Measurements from ENCODE around the gene MFAP3L.
A peak's percentile ranks its signal among the peaks of the same experiment; 100 is the strongest.

Gene MFAP3L

DNA sequence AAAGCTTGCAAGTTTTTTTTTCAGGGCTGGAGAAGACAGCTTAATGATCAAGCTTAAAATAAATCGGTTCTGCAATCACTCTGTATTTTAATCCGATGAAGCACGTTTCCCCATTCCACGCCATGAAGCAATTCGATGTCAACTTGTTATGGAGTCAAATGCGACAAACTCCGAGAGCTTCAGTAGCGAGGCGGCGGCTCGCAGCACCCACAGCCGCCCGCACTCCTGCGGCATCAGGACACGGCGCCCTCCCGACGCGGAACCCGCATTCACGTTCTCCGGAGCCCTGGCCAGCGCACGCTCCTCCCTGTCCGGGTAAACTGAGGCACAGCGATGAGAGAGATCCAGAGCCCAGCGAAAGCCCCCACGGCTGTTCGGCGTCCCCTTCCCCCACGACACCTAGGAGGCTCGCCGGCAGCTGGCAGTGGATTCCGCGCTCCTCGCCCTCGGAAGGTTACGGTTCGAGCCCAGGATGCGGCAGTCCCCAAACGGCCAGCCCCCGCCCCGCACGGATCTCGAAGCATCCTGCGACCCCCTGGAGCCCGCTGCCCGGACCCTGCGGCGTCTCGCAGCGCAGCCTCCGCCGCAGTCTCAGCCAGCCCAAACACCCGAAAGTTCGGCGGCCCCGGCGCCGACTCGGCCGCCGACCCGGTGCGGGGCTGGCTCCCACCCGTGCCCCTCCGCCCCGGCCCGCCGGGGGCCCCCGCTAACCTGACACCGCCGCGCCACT, 507 bp downstream of the MFAP3L start:
- H3K27ac ChIP-seq (replicated peaks; ENCODE audit: low read length): no peak overlapping the region
- H2BK12ac ChIP-seq (ENCODE audit: low read length): no peak overlapping the region
- H3K9ac ChIP-seq (ENCODE audit: low read depth, low read length, poor library complexity): peak overlapping the region; percentile 90
- H4K8ac ChIP-seq (ENCODE audit: low read depth, low read length): no peak overlapping the region
- peak overlapping the region; percentile 66 for H2AK5ac ChIP-seq (ENCODE audit: low read depth, low read length)
- H2BK15ac ChIP-seq (ENCODE audit: low read length): peak overlapping the region; percentile 84
- H2BK5ac ChIP-seq (ENCODE audit: low read length): peak overlapping the region; percentile 71
- peak overlapping the region; percentile 74 for H2BK120ac ChIP-seq (ENCODE audit: low read depth, low read length)
- peak overlapping the region; percentile 100 for H2AFZ ChIP-seq (ENCODE audit: low read length)
- H3K14ac ChIP-seq (ENCODE audit: low read length): peak overlapping the region; percentile 97
- H4K91ac ChIP-seq (ENCODE audit: low read depth, low read length, poor library complexity): no peak overlapping the region
- H3K36me3 ChIP-seq (replicated peaks in 1 of 2; ENCODE audit: control insufficient read depth in 2 of 2, insufficient read depth in 2 of 2, low read length in 2 of 2): no peaks in the 10 kb centered on the region
- H3K23ac ChIP-seq (ENCODE audit: low read depth, low read length, poor library complexity): peak overlapping the region; percentile 87
- peaks cover 0 to 20% (median 7%) of the 10 kb centered on the region in 3 experiments for H3K27me3 ChIP-seq (ENCODE audit: control insufficient read depth in 3 of 3, insufficient read depth in 3 of 3, low read depth in 1 of 3, low read length in 3 of 3)
- H3K79me1 ChIP-seq (ENCODE audit: low read depth, low read length): no peaks in the 10 kb centered on the region
- H3K4me1 ChIP-seq (ENCODE audit: control insufficient read depth in 2 of 2, insufficient read depth in 1 of 2, low read depth in 1 of 2, low read length in 2 of 2): peaks cover 4 to 6% of the 10 kb centered on the region in 2 donors
- H3K4me3 ChIP-seq (ENCODE audit: low read length in 2 of 2): peak overlapping the region; percentile 82 to 88
- H3K18ac ChIP-seq (ENCODE audit: low read length): peak overlapping the region; percentile 94
- DNase-seq (ENCODE audit: low spot score): peak; percentile 15
- peak overlapping the region; percentile 81 for H3K4me2 ChIP-seq (ENCODE audit: insufficient read depth, low read length, poor library complexity, severe bottlenecking)
- no peaks in the 10 kb centered on the region for H3K9me3 ChIP-seq (replicated peaks in 1 of 2; ENCODE audit: control insufficient read depth in 2 of 2, insufficient read depth in 1 of 2, low read depth in 1 of 2, low read length in 2 of 2)
- H3K4ac ChIP-seq (ENCODE audit: low read length): no peak overlapping the region
- no CpG with 5 or more reads among the region's 74 CpGs for WGBS, 2 donors (ENCODE audit: extremely low coverage in 2 of 2, insufficient read length in 2 of 2, insufficient replicate concordance in 1 of 2)

- Histone ChIP-seq H3K4me1 (ENCODE audit: control insufficient read depth in 2 of 2, insufficient read depth in 1 of 2, low read depth in 1 of 2, low read length in 2 of 2) (peaks cover 0 to 1% of the 10 kb centered on the region in 2 donors), H2AFZ (ENCODE audit: low read length) (no peak overlapping the region), H3K4me3 (ENCODE audit: low read length in 2 of 2) (no peak overlapping the region), H3K9ac (ENCODE audit: low read depth, low read length, poor library complexity) (no peak overlapping the region), H2BK15ac (ENCODE audit: low read length) (no peak overlapping the region), H2BK120ac (ENCODE audit: low read depth, low read length) (no peak overlapping the region), H3K4me2 (ENCODE audit: insufficient read depth, low read length, poor library complexity, severe bottlenecking) (no peak overlapping the region), H2BK12ac (ENCODE audit: low read length) (no peak overlapping the region), H3K18ac (ENCODE audit: low read length) (no peak overlapping the region), H3K79me1 (ENCODE audit: low read depth, low read length) (no peaks in the 10 kb centered on the region), H4K91ac (ENCODE audit: low read depth, low read length, poor library complexity) (no peak overlapping the region), H2BK5ac (ENCODE audit: low read length) (no peak overlapping the region), H4K8ac (ENCODE audit: low read depth, low read length) (no peak overlapping the region), H3K36me3 (replicated peaks in 1 of 2; ENCODE audit: control insufficient read depth in 2 of 2, insufficient read depth in 2 of 2, low read length in 2 of 2) (no peaks in the 10 kb centered on the region), H3K27me3 (ENCODE audit: control insufficient read depth in 3 of 3, insufficient read depth in 3 of 3, low read depth in 1 of 3, low read length in 3 of 3) (peaks cover 0 to 14% (median 5%) of the 10 kb centered on the region in 3 experiments), H2AK5ac (ENCODE audit: low read depth, low read length) (no peak overlapping the region), H3K4ac (ENCODE audit: low read length) (no peak overlapping the region), H3K9me3 (replicated peaks in 1 of 2; ENCODE audit: control insufficient read depth in 2 of 2, insufficient read depth in 1 of 2, low read depth in 1 of 2, low read length in 2 of 2) (no peaks in the 10 kb centered on the region), H3K14ac (ENCODE audit: low read length) (no peak overlapping the region), H3K23ac (ENCODE audit: low read depth, low read length, poor library complexity) (no peak overlapping the region), H3K27ac (replicated peaks; ENCODE audit: low read length) (no peak overlapping the region)
- no CpG with 5 or more reads among the region's 2 CpGs for WGBS, 2 donors (ENCODE audit: extremely low coverage in 2 of 2, insufficient read length in 2 of 2, insufficient replicate concordance in 1 of 2)
- DNase-seq (ENCODE audit: low spot score): no peak
These were observed 4.0 kb downstream of the MFAP3L start for GRCh38 chr4:170022211-170022610.

GRCh38 chr4:170017252-170017651, 8.9 kb downstream of the MFAP3L start:
- no peak overlapping the region for H3K23ac ChIP-seq (ENCODE audit: low read depth, low read length, poor library complexity)
- H2AFZ ChIP-seq (ENCODE audit: low read length): no peak overlapping the region
- H2BK12ac ChIP-seq (ENCODE audit: low read length): no peak overlapping the region
- no peak overlapping the region for H2AK5ac ChIP-seq (ENCODE audit: low read depth, low read length)
- no peak for DNase-seq (ENCODE audit: low spot score)
- H3K4me2 ChIP-seq (ENCODE audit: insufficient read depth, low read length, poor library complexity, severe bottlenecking): no peak overlapping the region
- no peak overlapping the region for H2BK5ac ChIP-seq (ENCODE audit: low read length)
- no peak overlapping the region for H3K27ac ChIP-seq (replicated peaks; ENCODE audit: low read length)
- no peak overlapping the region for H3K14ac ChIP-seq (ENCODE audit: low read length)
- no peak overlapping the region for H3K9ac ChIP-seq (ENCODE audit: low read depth, low read length, poor library complexity)
- H4K91ac ChIP-seq (ENCODE audit: low read depth, low read length, poor library complexity): no peak overlapping the region
- H3K18ac ChIP-seq (ENCODE audit: low read length): no peak overlapping the region
- no peaks in the 10 kb centered on the region for H3K27me3 ChIP-seq (ENCODE audit: control insufficient read depth in 3 of 3, insufficient read depth in 3 of 3, low read depth in 1 of 3, low read length in 3 of 3)
- no peak overlapping the region for H4K8ac ChIP-seq (ENCODE audit: low read depth, low read length)
- H3K9me3 ChIP-seq (replicated peaks in 1 of 2; ENCODE audit: control insufficient read depth in 2 of 2, insufficient read depth in 1 of 2, low read depth in 1 of 2, low read length in 2 of 2): no peaks in the 10 kb centered on the region
- H3K79me1 ChIP-seq (ENCODE audit: low read depth, low read length): no peaks in the 10 kb centered on the region
- WGBS, 2 donors (ENCODE audit: extremely low coverage in 2 of 2, insufficient read length in 2 of 2, insufficient replicate concordance in 1 of 2): no CpG with 5 or more reads among the region's 3 CpGs
- H3K36me3 ChIP-seq (replicated peaks in 1 of 2; ENCODE audit: control insufficient read depth in 2 of 2, insufficient read depth in 2 of 2, low read length in 2 of 2): no peaks in the 10 kb centered on the region
- H2BK15ac ChIP-seq (ENCODE audit: low read length): no peak overlapping the region
- no peak overlapping the region for H3K4ac ChIP-seq (ENCODE audit: low read length)
- H3K4me3 ChIP-seq (ENCODE audit: low read length in 2 of 2): no peak overlapping the region
- no peak overlapping the region for H2BK120ac ChIP-seq (ENCODE audit: low read depth, low read length)
- peaks cover 0 to 1% of the 10 kb centered on the region in 2 donors for H3K4me1 ChIP-seq (ENCODE audit: control insufficient read depth in 2 of 2, insufficient read depth in 1 of 2, low read depth in 1 of 2, low read length in 2 of 2)

DNA sequence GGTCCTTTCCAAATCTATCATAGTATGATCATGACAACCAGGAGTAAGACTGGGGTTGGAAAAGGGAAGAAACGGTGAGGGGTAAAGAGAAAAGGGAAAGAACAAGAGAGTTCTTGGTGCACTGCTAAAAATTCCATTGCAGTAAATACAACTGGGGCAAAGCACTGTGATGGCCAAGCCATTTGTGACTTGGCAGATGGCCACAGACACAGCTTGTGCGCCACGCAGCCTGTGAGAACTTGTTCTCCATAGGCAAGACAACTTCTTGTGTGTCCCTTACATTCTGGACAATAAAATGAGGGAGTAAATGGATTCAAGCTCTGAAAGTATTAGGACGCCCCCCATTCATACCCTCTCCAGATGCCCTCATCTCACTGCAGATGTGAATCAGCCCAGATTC, 10.9 kb downstream of the MFAP3L start:
- Histone ChIP-seq H3K4me3 (ENCODE audit: low read length in 2 of 2) (no peak overlapping the region), H3K9ac (ENCODE audit: low read depth, low read length, poor library complexity) (no peak overlapping the region), H2BK15ac (ENCODE audit: low read length) (no peak overlapping the region), H3K4me1 (ENCODE audit: control insufficient read depth in 2 of 2, insufficient read depth in 1 of 2, low read depth in 1 of 2, low read length in 2 of 2) (no peaks in the 10 kb centered on the region), H2BK120ac (ENCODE audit: low read depth, low read length) (no peak overlapping the region), H3K14ac (ENCODE audit: low read length) (no peak overlapping the region), H3K79me1 (ENCODE audit: low read depth, low read length) (no peaks in the 10 kb centered on the region), H2BK5ac (ENCODE audit: low read length) (no peak overlapping the region), H3K4ac (ENCODE audit: low read length) (no peak overlapping the region), H3K27ac (replicated peaks; ENCODE audit: low read length) (no peak overlapping the region), H3K9me3 (replicated peaks in 1 of 2; ENCODE audit: control insufficient read depth in 2 of 2, insufficient read depth in 1 of 2, low read depth in 1 of 2, low read length in 2 of 2) (no peaks in the 10 kb centered on the region), H3K36me3 (replicated peaks in 1 of 2; ENCODE audit: control insufficient read depth in 2 of 2, insufficient read depth in 2 of 2, low read length in 2 of 2) (no peaks in the 10 kb centered on the region), H3K23ac (ENCODE audit: low read depth, low read length, poor library complexity) (no peak overlapping the region), H4K91ac (ENCODE audit: low read depth, low read length, poor library complexity) (no peak overlapping the region), H3K18ac (ENCODE audit: low read length) (no peak overlapping the region), H2AK5ac (ENCODE audit: low read depth, low read length) (no peak overlapping the region), H3K4me2 (ENCODE audit: insufficient read depth, low read length, poor library complexity, severe bottlenecking) (no peak overlapping the region), H4K8ac (ENCODE audit: low read depth, low read length) (no peak overlapping the region), H2AFZ (ENCODE audit: low read length) (no peak overlapping the region), H3K27me3 (ENCODE audit: control insufficient read depth in 3 of 3, insufficient read depth in 3 of 3, low read depth in 1 of 3, low read length in 3 of 3) (no peaks in the 10 kb centered on the region), H2BK12ac (ENCODE audit: low read length) (no peak overlapping the region)
- WGBS, 2 donors (ENCODE audit: extremely low coverage in 2 of 2, insufficient read length in 2 of 2, insufficient replicate concordance in 1 of 2): no CpG with 5 or more reads among the region's 4 CpGs
- DNase-seq (ENCODE audit: low spot score): no peak
